LNCAP (cell line): Measurements from ENCODE around the gene BRME1.

ENCODE experiments used
- CTCF ChIP-seq: fragments of 450-650 bp; IDR thresholded peaks from 2 replicates; pipeline ENCODE4 v1.5.1; 2017; ENCODE audit warnings: mild to moderate bottlenecking

Gene BRME1

GRCh38 chr19:13870873-13871272 is 35.0 kb downstream of the BRME1 start:
- TF ChIP-seq CTCF, result no peak

GRCh38 chr19:13869281-13869680 is 36.6 kb downstream of the BRME1 start:
- no peak for TF ChIP-seq CTCF

GRCh38 chr19:13868663-13869062 is 37.3 kb downstream of the BRME1 start:
- no peak for TF ChIP-seq CTCF

- TF ChIP-seq CTCF, result no peak
Observed at GRCh38 chr19:13866463-13867046, 39.4 kb downstream of the BRME1 start.

- TF ChIP-seq CTCF, result no peak
Observed at GRCh38 chr19:13865571-13866462, 40.1 kb downstream of the BRME1 start.

- no peak for TF ChIP-seq CTCF
Observed at GRCh38 chr19:13864667-13865570, 41.0 kb downstream of the BRME1 start.

GRCh38 chr19:13864046-13864666 is 41.8 kb downstream of the BRME1 start:
- TF ChIP-seq CTCF, result no peak
